Erythroblast (primary cell): ENCODE data around the gene CLDN5.

Experiments used
- GATA1 ChIP-seq: IDR thresholded peaks from 2 replicates; pipeline ENCODE4 v1.6.1; 2011; ENCODE audit warnings: low read depth, mild to moderate bottlenecking, control low read depth, low read length, moderate library complexity
- POLR2A ChIP-seq: IDR thresholded peaks from 2 replicates; pipeline ENCODE4 v1.6.1; 2011; ENCODE audit warnings: mild to moderate bottlenecking, low read length

DNA sequence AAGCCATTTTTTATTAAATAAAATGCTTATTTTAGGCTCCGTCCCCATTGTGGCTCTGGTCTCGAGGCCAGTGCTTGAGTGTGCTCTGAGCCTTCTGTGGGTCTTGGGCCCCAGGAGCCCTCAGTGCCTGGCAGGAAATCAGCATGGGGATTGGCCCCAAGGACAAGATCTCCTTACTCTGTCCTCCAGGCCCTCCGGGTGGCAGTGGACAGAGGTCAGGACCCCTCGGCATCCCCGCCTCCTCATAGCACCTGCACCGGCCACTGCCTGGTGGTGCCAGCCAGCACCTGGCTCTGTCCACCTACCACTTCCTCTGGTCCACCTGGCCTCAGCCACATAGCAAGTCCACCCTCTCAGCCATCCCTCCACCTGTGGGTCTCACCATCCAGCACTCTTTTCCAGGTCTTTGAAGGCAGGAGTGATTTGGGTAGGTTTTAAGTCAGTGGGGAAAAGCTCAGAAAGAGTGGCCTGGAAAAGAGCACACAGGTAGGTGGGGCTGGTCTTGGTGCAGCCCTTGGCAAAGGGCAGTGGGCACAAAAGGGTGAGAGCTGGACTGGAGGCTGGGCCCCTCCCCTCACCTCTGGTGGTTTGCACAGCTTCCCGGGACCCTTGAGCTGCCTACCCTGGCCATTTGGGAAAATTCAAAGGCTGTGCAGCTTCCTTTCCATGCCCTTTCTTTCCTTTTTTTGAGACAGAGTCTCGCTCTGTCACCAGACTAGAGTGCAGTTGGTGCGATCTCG lies 3.5 kb downstream of the CLDN5 start:
- no peak for TF ChIP-seq POLR2A
- TF ChIP-seq GATA1 = no peak
